ENCODE data around the gene CCDC154.

The CCDC154 gene

GRCh38 chr16:1434644-1435592 lies 9.4 kb downstream of the CCDC154 start:
- no peak for TF ChIP-seq ZNF660 (tag by site-specific recombination; IDR thresholded peaks at IDR 0.05)
- no peak for TF ChIP-seq ZBTB21 (tag by site-specific recombination; IDR thresholded peaks at IDR 0.05)
- no peak for TF ChIP-seq ZNF350 (tag by site-specific recombination; IDR thresholded peaks at IDR 0.05)
- no peak for TF ChIP-seq ZNF585B (tag by site-specific recombination; IDR thresholded peaks at IDR 0.05)
- TF ChIP-seq ZNF776 (tag by site-specific recombination; IDR thresholded peaks at IDR 0.05; ENCODE audit: borderline replicate concordance): no peak
- no peak for TF ChIP-seq ZNF701 (tag by site-specific recombination; IDR thresholded peaks at IDR 0.05)
- TF ChIP-seq, protein P1, sequence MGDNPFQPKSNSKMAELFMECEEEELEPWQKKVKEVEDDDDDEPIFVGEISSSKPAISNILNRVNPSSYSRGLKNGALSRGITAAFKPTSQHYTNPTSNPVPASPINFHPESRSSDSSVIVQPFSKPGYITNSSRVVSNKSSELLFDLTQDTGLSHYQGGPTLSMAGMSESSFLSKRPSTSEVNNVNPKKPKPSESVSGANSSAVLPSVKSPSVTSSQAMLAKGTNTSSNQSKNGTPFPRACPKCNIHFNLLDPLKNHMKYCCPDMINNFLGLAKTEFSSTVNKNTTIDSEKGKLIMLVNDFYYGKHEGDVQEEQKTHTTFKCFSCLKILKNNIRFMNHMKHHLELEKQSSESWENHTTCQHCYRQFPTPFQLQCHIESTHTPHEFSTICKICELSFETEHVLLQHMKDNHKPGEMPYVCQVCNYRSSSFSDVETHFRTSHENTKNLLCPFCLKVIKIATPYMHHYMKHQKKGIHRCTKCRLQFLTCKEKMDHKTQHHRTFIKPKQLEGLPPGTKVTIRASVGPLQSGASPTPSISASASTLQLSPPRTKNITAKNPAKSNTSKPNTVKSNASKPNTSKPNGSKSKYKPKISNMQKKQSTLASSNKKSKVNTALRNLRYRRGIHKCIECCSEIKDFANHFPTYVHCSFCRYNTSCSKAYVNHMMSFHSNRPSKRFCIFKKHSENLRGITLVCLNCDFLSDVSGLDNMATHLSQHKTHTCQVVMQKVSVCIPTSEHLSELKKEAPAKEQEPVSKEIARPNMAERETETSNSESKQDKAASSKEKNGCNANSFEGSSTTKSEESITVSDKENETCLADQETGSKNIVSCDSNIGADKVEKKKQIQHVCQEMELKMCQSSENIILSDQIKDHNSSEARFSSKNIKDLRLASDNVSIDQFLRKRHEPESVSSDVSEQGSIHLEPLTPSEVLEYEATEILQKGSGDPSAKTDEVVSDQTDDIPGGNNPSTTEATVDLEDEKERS (tag by site-specific recombination; IDR thresholded peaks at IDR 0.05): no peak
- no peak for TF ChIP-seq KLF9 (tag by site-specific recombination; IDR thresholded peaks at IDR 0.05; ENCODE audit: low read depth)
- TF ChIP-seq ZNF394 (tag by site-specific recombination; IDR thresholded peaks at IDR 0.05; ENCODE audit: borderline replicate concordance): no peak
- no peak for TF ChIP-seq SCRT1 (tag by site-specific recombination; IDR thresholded peaks at IDR 0.05; ENCODE audit: borderline replicate concordance)
- no peak for TF ChIP-seq ZNF274 (IDR thresholded peaks at IDR 0.05; ENCODE audit: low read length)
- no peak for TF ChIP-seq ZNF274 (tag by site-specific recombination; IDR thresholded peaks at IDR 0.05; ENCODE audit: borderline replicate concordance)
- TF ChIP-seq ZNF791 (tag by site-specific recombination; IDR thresholded peaks at IDR 0.05): no peak
- Histone ChIP-seq H3K9me3 (ENCODE audit: control insufficient read depth, insufficient read depth, low read depth, low read length) (no peaks in the 10 kb centered on the region), H3K4me3 (ENCODE audit: low read depth, low read length) (no peak overlapping the region), H3K27ac (ENCODE audit: extremely low read depth, low read depth, low read length) (no peak overlapping the region), H3K36me3 (ENCODE audit: control insufficient read depth in 2 of 2, insufficient read depth in 1 of 2, low read length in 2 of 2) (no peaks in the 10 kb centered on the region), H3K4me1 (ENCODE audit: control insufficient read depth, insufficient read depth, low read length) (no peaks in the 10 kb centered on the region; the same call in 1 of the 2 replicates)
- POLR2A ChIA-PET: interaction anchor here (0.6 kb wide), 1 partner anchor 14 kb away, joined by 5 read pairs; no protein-coding TSS in a partner anchor
- CTCF ChIA-PET: no interaction called here

DNA sequence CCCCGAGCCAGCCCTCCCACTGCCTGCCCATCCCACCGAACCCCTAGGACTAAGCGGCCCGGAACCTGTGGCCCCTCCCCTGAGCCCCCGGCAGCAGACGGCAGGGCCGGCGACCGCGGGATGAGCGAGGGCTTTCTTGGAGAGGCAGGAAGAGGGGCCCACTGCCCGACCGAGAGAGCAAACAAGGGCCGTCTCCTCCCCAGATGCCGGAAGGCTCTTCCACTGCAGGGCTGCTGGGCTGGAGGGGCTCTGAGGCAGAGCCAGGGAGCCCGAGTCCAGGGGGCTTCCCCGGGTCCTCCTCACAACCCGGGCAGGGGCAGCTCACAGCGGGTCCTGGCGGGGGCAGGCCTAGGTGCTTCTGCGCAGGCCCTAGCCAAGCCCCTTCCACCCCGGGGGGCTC lies 10.6 kb downstream of the CCDC154 start:
- Histone ChIP-seq H3K4me3 (ENCODE audit: low read depth, low read length) (no peak overlapping the region), H3K36me3 (ENCODE audit: control insufficient read depth in 2 of 2, insufficient read depth in 1 of 2, low read length in 2 of 2) (no peaks in the 10 kb centered on the region), H3K4me1 (ENCODE audit: control insufficient read depth, insufficient read depth, low read length) (no peaks in the 10 kb centered on the region; the same call in 1 of the 2 replicates), H3K27ac (ENCODE audit: extremely low read depth, low read depth, low read length) (no peak overlapping the region), H3K9me3 (ENCODE audit: control insufficient read depth, insufficient read depth, low read depth, low read length) (no peaks in the 10 kb centered on the region)
- TF ChIP-seq ZNF423 (tag by site-specific recombination; IDR thresholded peaks at IDR 0.05) (no peak), ZNF792 (tag by site-specific recombination; IDR thresholded peaks at IDR 0.05) (no peak), KLF17 (tag by site-specific recombination; IDR thresholded peaks at IDR 0.05) (no peak), ZNF624 (tag by site-specific recombination; IDR thresholded peaks at IDR 0.05) (no peak), ZFP41 (tag by site-specific recombination; IDR thresholded peaks at IDR 0.05; ENCODE audit: borderline replicate concordance) (no peak), ZBTB7A (tag by site-specific recombination; IDR thresholded peaks at IDR 0.05; ENCODE audit: low read depth) (no peak), ZBTB21 (tag by site-specific recombination; IDR thresholded peaks at IDR 0.05) (no peak), MYNN (tag by site-specific recombination; IDR thresholded peaks at IDR 0.05; ENCODE audit: borderline replicate concordance) (no peak)
- ChIA-PET POLR2A (no interaction called here), CTCF (no interaction called here)

Measured in HEK293 (cell line).